HCT116 (cell line): Measurements from ENCODE around the gene COASY. TPM values are rescaled to one million over a fixed set of nuclear protein-coding genes. Genes with fewer than 3 reads are reported as not detected.

Source experiments
- ATAC-seq: fragments of 200-7000 bp; cut with Tn5 transposase; 2 replicates; pipeline ENCODE4 v1.9.1; 2020; ENCODE audit warnings: mild to moderate bottlenecking, moderate library complexity
- BruUV-seq: library from RNA; stranded (reverse); fragments of 400-500 nt; replicated peaks from 2 replicates; lab custom pipeline; 2021; lab: Mats Ljungman, UMichigan
- CTCF ChIA-PET: fragments of 300-600 bp; sonication (Branson Sonifier 250); formaldehyde crosslinking; loops from one replicate; lab custom pipeline; 2021; ENCODE audit warnings: antibody characterized with exemption; lab: Charles Lee
- POLR2A ChIA-PET: fragments of 300-600, 350-600 bp; sonication (Branson Sonifier 250); formaldehyde crosslinking; loops from one replicate; lab custom pipeline; 2021; ENCODE audit warnings: antibody characterized with exemption; lab: Charles Lee
- RAD21 ChIA-PET, 2 experiments: fragments of 300-600 bp; sonication (Branson Sonifier 250); formaldehyde crosslinking; loops; one replicate each; lab custom pipeline; 2023; ENCODE audit warnings: low total read pairs in 2 of 2; ENCODE audit not compliant: uncharacterized antibody in 2 of 2, unreplicated experiment in 2 of 2, low non-redundant PET in 1 of 2; lab: Charles Lee
- DNase-seq: peaks from one replicate; pipeline ENCODE4 v3.0.0-alpha.2; 2010; ENCODE audit warnings: low read depth, low spot score
- H2AFZ ChIP-seq: fragments of 200-600 bp; shearing (Covaris generic), sonication (generic); 2 replicates; pipeline ENCODE4 v1.6.1; 2017; ENCODE audit warnings: low read depth, mixed run types, mixed read lengths, antibody characterized with exemption, low read length; ENCODE audit not compliant: poor library complexity, severe bottlenecking
- H3K27ac ChIP-seq: 2 replicates; pipeline ENCODE4 v1.5.1; 2012; ENCODE audit warnings: low read depth, low read length
- H3K27me3 ChIP-seq: fragments of 200-600 bp; sonication (generic); 2 replicates; pipeline ENCODE4 v1.6.1; 2016; ENCODE audit warnings: mixed run types, low read length, mixed read lengths; ENCODE audit not compliant: insufficient read depth
- H3K36me3 ChIP-seq, 2 experiments: fragments of 200-500 bp in 1 of 2; fragments of 200-600 bp in 1 of 2; sonication (Bioruptor generic) in 1 of 2; sonication (generic) in 1 of 2; 2 replicates each; pipeline versions ENCODE4 v1.5.1 to v1.6.1; 2014 to 2016; ENCODE audit warnings: low read length in 2 of 2, inconsistent platforms in 1 of 2, mixed read lengths in 1 of 2, mixed run types in 1 of 2; ENCODE audit not compliant: insufficient read depth in 2 of 2, control insufficient read depth in 1 of 2
- H3K4me1 ChIP-seq, 2 experiments: fragments of 200-600 bp in 1 of 2; sonication (generic) in 1 of 2; 2 replicates each; pipeline versions ENCODE4 v1.5.1 to v1.6.1; 2012 to 2017; ENCODE audit warnings: low read length in 2 of 2, inconsistent platforms in 1 of 2, mild to moderate bottlenecking in 1 of 2, mixed read lengths in 1 of 2, mixed run types in 1 of 2, moderate library complexity in 1 of 2; ENCODE audit not compliant: insufficient read depth in 2 of 2, control insufficient read depth in 1 of 2
- H3K4me2 ChIP-seq: fragments of 200-600 bp; sonication (generic); 2 replicates; pipeline ENCODE4 v1.6.1; 2017; ENCODE audit warnings: mixed run types, low read length, mixed read lengths
- H3K4me3 ChIP-seq, 2 experiments: fragments of 200-600 bp in 1 of 2; sonication (generic) in 1 of 2; replicated peaks in 1 of 2; 2 replicates each; pipeline ENCODE4 v1.5.1; 2011 to 2016; ENCODE audit warnings: low read length in 2 of 2, control low read depth in 1 of 2, low read depth in 1 of 2, mild to moderate bottlenecking in 1 of 2, mixed read lengths in 1 of 2, mixed run types in 1 of 2
- H3K79me2 ChIP-seq: fragments of 200-600 bp; sonication (generic); 2 replicates; pipeline ENCODE4 v1.6.1; 2017; ENCODE audit warnings: mild to moderate bottlenecking, mixed run types, low read length, moderate library complexity, mixed read lengths; ENCODE audit not compliant: insufficient read depth
- H3K9ac ChIP-seq: fragments of 200-600 bp; sonication (generic); 2 replicates; pipeline ENCODE4 v1.6.1; 2016; ENCODE audit warnings: low read length, mixed read lengths
- H3K9me2 ChIP-seq: fragments of 200-600 bp; sonication (generic), shearing (Covaris generic); 2 replicates; pipeline ENCODE4 v1.6.1; 2017; ENCODE audit warnings: mixed run types, mild to moderate bottlenecking, moderate library complexity; ENCODE audit not compliant: insufficient read depth
- H3K9me3 ChIP-seq, 2 experiments: fragments of 200-500 bp in 1 of 2; fragments of 200-600 bp in 1 of 2; sonication (Bioruptor generic) in 1 of 2; sonication (generic) in 1 of 2; 2 replicates each; pipeline ENCODE4 v1.6.1; 2014 to 2017; ENCODE audit warnings: low read length in 2 of 2, mixed read lengths in 2 of 2, inconsistent platforms in 1 of 2, low read depth in 1 of 2, mild to moderate bottlenecking in 1 of 2, mixed run types in 1 of 2, moderate library complexity in 1 of 2; ENCODE audit not compliant: control insufficient read depth in 1 of 2, insufficient read depth in 1 of 2
- H4K20me1 ChIP-seq: fragments of 200-600 bp; sonication (generic), shearing (Covaris generic); 2 replicates; pipeline ENCODE4 v1.6.1; 2017; ENCODE audit warnings: mixed run types, mild to moderate bottlenecking, moderate library complexity; ENCODE audit not compliant: insufficient read depth
- EGR1 ChIP-seq: IDR thresholded peaks from 2 replicates; pipeline ENCODE4 v1.6.1; 2012; ENCODE audit warnings: low read depth
- EZH2 ChIP-seq: fragments of 200-600 bp; sonication (generic); IDR thresholded peaks from 2 replicates; pipeline ENCODE4 v1.6.1; 2017; ENCODE audit warnings: antibody characterized with exemption, mixed run types
- JUND ChIP-seq: IDR thresholded peaks from 2 replicates; pipeline ENCODE4 v1.6.1; 2012
- POLR2A ChIP-seq: IDR thresholded peaks from 2 replicates; pipeline ENCODE4 v1.7.0; 2011; ENCODE audit warnings: borderline replicate concordance; ENCODE audit not compliant: insufficient read depth, insufficient read length; ENCODE audit errors: extremely low read depth
- POLR2AphosphoS5 ChIP-seq: IDR thresholded peaks from 2 replicates; pipeline ENCODE4 v1.6.1; 2011; ENCODE audit warnings: mild to moderate bottlenecking, low read depth, low read length, moderate library complexity
- RAD21 ChIP-seq: IDR thresholded peaks from 2 replicates; pipeline ENCODE4 v1.6.1; 2012; ENCODE audit warnings: low read depth, mild to moderate bottlenecking
- SRF ChIP-seq: IDR thresholded peaks from 2 replicates; pipeline ENCODE4 v1.6.1; 2012; ENCODE audit warnings: low read depth
- TCF7L2 ChIP-seq: IDR thresholded peaks from 2 replicates; pipeline ENCODE4 v1.7.0; 2011; ENCODE audit warnings: borderline replicate concordance, inconsistent platforms; ENCODE audit not compliant: insufficient read depth, insufficient read length; ENCODE audit errors: extremely low read depth
- ZFX ChIP-seq: fragments of 450-650 bp; IDR thresholded peaks from 2 replicates; pipeline ENCODE4 v1.6.1; 2017
- intact Hi-C: fragments of 100-400 bp; cut with micrococcal nuclease; formaldehyde crosslinking; loops from 2 replicates; pipeline ENCODE4 v1.10.0; 2022
- total RNA-seq: library from RNA; stranded (reverse); gene quantifications from one replicate; pipeline ENCODE4 v1.2.1, GENCODE V29; 2021; ENCODE audit not compliant: unreplicated experiment
- TF ChIP-seq, protein P1 (sequence below), 3 experiments: fragments of 200-600 bp in 1 of 3; sonication (generic) in 1 of 3; IDR thresholded peaks in 2 of 3; conservative IDR thresholded peaks in 1 of 3; 2 replicates each; pipeline ENCODE4 v1.5.1; 2012 to 2017; ENCODE audit warnings: low read depth in 2 of 3, low read length in 2 of 3, antibody characterized with exemption in 1 of 3, borderline replicate concordance in 1 of 3, control low read depth in 1 of 3, mild to moderate bottlenecking in 1 of 3, mixed read lengths in 1 of 3, mixed run types in 1 of 3, moderate library complexity in 1 of 3; ENCODE audit not compliant: insufficient read depth in 1 of 3

COASY gene
- total RNA-seq, 1 experiment from 2014 or later, result 137 TPM

GRCh38 chr17:42548070-42548837 lies 13.7 kb upstream of the COASY start:
- Histone ChIP-seq H3K4me3 (peak overlapping the region; percentile 17 to 44), H4K20me1 (no peaks in the 10 kb centered on the region), H3K9me3 (no peaks in the 10 kb centered on the region)
- ATAC-seq (peak; percentile 87), DNase-seq (no peak)
- intact Hi-C loops, result no loop called here
- TF ChIP-seq, protein P1, sequence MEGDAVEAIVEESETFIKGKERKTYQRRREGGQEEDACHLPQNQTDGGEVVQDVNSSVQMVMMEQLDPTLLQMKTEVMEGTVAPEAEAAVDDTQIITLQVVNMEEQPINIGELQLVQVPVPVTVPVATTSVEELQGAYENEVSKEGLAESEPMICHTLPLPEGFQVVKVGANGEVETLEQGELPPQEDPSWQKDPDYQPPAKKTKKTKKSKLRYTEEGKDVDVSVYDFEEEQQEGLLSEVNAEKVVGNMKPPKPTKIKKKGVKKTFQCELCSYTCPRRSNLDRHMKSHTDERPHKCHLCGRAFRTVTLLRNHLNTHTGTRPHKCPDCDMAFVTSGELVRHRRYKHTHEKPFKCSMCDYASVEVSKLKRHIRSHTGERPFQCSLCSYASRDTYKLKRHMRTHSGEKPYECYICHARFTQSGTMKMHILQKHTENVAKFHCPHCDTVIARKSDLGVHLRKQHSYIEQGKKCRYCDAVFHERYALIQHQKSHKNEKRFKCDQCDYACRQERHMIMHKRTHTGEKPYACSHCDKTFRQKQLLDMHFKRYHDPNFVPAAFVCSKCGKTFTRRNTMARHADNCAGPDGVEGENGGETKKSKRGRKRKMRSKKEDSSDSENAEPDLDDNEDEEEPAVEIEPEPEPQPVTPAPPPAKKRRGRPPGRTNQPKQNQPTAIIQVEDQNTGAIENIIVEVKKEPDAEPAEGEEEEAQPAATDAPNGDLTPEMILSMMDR (IDR thresholded peaks at IDR 0.05 in 2 of 3, conservative IDR thresholded peaks at IDR 0.05 in 1 of 3; ENCODE audit: borderline replicate concordance in 1 of 3, insufficient read depth in 1 of 3, low read depth in 2 of 3, low read length in 2 of 3), result peak; percentile 39 to 54 (median 41); a peak in 5 of 6 replicates
- TF ChIP-seq EZH2, result no peak
- TF ChIP-seq TCF7L2, result no peak
- TF ChIP-seq JUND, result no peak
- no peak for TF ChIP-seq SRF
- no peak; the same call in 1 of the 2 replicates for TF ChIP-seq RAD21
- TF ChIP-seq EGR1, result peak; percentile 93
- TF ChIP-seq POLR2A, result no peak
- TF ChIP-seq ZFX, result no peak
- TF ChIP-seq POLR2AphosphoS5, result no peak
- TF ChIP-seq, all 23 proteins: peak for 2
- no peak overlapping the region for H2AFZ ChIP-seq
- H3K27ac ChIP-seq, result no peak overlapping the region
- no peaks in the 10 kb centered on the region for H3K9me2 ChIP-seq
- no peaks in the 10 kb centered on the region for H3K27me3 ChIP-seq
- ChIA-PET RAD21 (no interaction called here), POLR2A (interaction anchor here (0.6 kb wide), 1 partner anchor 578 kb away, joined by 3 read pairs; no protein-coding TSS in a partner anchor), CTCF (interaction anchor here (0.7 to 1.7 kb wide), 8 partner anchors 11 to 215 kb away, joined by 3 to 7 read pairs (median 3); partner anchors contain the start of gene NAGLU)
- peaks cover 0 to 14% of the 10 kb centered on the region in 2 experiments; a peak in 2 of 4 replicates for H3K4me1 ChIP-seq
- H3K4me2 ChIP-seq, result peak overlapping the region; percentile 70
- no TSS peak for BruUV-seq
- H3K36me3 ChIP-seq, result no peaks in the 10 kb centered on the region
- peaks cover under 1% of the 10 kb centered on the region; the same call in 1 of the 2 replicates for H3K79me2 ChIP-seq
- peak overlapping the region; percentile 20; the same call in 1 of the 2 replicates for H3K9ac ChIP-seq
